MM.1S (cell line): ENCODE data around the gene DDX54.

Experiments used
- EZH2 ChIP-seq: fragments of 300-600 bp; sonication (generic); optimal IDR thresholded peaks from 2 replicates; pipeline ENCODE3; 2017; ENCODE audit warnings: low read depth, mild to moderate bottlenecking, antibody characterized with exemption, low read length, mixed read lengths
- EZH2phosphoT487 ChIP-seq: fragments of 300-600 bp; sonication (generic); IDR thresholded peaks from 2 replicates; pipeline ENCODE4 v1.6.1; 2018; ENCODE audit warnings: antibody characterized with exemption, low read length
- TF ChIP-seq, protein P1 (sequence below): fragments of 300-600 bp; sonication (generic); IDR thresholded peaks from 2 replicates; pipeline ENCODE4 v1.5.1; 2016; ENCODE audit warnings: antibody characterized with exemption, low read length, mixed read lengths

DNA sequence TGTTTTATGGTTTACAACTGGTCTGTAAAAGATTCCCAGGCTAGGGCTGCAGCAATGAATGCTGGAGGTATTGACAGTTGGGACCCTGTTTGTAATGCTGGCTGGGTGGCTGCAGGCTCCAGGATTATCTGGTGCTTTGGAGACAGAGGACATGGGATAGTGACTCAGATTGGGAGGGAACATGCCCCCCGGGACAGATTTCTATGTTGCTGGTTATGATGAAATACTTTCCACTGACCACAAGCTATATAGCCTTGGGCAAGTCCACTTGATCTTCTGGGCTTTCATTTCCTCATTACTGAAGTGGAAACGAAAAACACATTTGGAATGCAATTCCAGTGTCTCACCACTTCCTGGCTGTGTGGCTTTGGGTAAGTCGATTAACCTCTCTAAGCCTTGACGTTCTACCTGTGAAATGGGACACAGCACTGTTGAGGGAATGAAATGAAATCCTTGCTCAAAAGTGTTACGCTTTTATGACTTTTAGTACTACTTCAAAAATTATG is 29.7 kb upstream of the DDX54 start:
- TF ChIP-seq, protein P1, sequence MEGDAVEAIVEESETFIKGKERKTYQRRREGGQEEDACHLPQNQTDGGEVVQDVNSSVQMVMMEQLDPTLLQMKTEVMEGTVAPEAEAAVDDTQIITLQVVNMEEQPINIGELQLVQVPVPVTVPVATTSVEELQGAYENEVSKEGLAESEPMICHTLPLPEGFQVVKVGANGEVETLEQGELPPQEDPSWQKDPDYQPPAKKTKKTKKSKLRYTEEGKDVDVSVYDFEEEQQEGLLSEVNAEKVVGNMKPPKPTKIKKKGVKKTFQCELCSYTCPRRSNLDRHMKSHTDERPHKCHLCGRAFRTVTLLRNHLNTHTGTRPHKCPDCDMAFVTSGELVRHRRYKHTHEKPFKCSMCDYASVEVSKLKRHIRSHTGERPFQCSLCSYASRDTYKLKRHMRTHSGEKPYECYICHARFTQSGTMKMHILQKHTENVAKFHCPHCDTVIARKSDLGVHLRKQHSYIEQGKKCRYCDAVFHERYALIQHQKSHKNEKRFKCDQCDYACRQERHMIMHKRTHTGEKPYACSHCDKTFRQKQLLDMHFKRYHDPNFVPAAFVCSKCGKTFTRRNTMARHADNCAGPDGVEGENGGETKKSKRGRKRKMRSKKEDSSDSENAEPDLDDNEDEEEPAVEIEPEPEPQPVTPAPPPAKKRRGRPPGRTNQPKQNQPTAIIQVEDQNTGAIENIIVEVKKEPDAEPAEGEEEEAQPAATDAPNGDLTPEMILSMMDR = no peak
- TF ChIP-seq EZH2 (no peak), EZH2phosphoT487 (no peak)
